K562 (cell line): ENCODE results near the gene BORCS8. TPM values are rescaled to one million over a fixed set of nuclear protein-coding genes. Genes with fewer than 3 reads are reported as not detected.

Experiments used
- ATAC-seq: fragments of 200-7000 bp; cut with Tn5 transposase; 3 replicates; pipeline ENCODE4 v1.9.1; 2020; ENCODE audit warnings: moderate library complexity
- BruUV-seq: library from RNA; stranded (reverse); fragments of 400-500 nt; replicated peaks from 2 replicates; lab custom pipeline; 2021; lab: Mats Ljungman, UMichigan
- CTCF ChIA-PET: fragments of 300-600 bp; formaldehyde crosslinking; extraction: SDS; loops from one replicate; lab custom pipeline; 2021; ENCODE audit warnings: low intra/inter-chr PET ratio; lab: Yijun Ruan, JAX
- POLR2A ChIA-PET: fragments of 300-600, 350-650 bp; sonication (Branson Sonifier 250); formaldehyde crosslinking; extraction: SDS; loops from one replicate; lab custom pipeline; 2021; ENCODE audit warnings: antibody characterized with exemption, inconsistent platforms; lab: Yijun Ruan, JAX
- DNase-seq, 4 experiments: peaks; one replicate each; pipeline versions ENCODE4 v3.0.0 to v3.0.0-alpha.2; 2011 to 2018; ENCODE audit warnings: low spot score in 3 of 4, mixed read lengths in 3 of 4; ENCODE audit errors: extremely low read depth in 1 of 4
- FAIRE-seq: peaks from 2 replicates; lab custom pipeline; 2011; peaks lifted over from hg19 to GRCh38; lab: Jason Lieb, UNC
- H2AFZ ChIP-seq: 2 replicates; pipeline ENCODE4 v1.6.0; 2011; ENCODE audit warnings: low read depth, low read length, control low read depth, inconsistent platforms
- H3K27ac ChIP-seq: fragments of 200-600 bp; 3 replicates; pipeline ENCODE4 v1.8.0; 2011; ENCODE audit warnings: low read depth, mild to moderate bottlenecking, control low read depth, inconsistent platforms, low read length, moderate library complexity, mixed read lengths; ENCODE audit errors: extremely low read depth
- H3K27me3 ChIP-seq, 2 experiments: fragments of 300-600 bp in 1 of 2; 2 replicates in 1 of 2; 3 replicates in 1 of 2; pipeline versions ENCODE4 v1.6.0 to v1.8.0; 2011; ENCODE audit warnings: inconsistent platforms in 2 of 2, low read length in 2 of 2, mild to moderate bottlenecking in 1 of 2, mixed read lengths in 1 of 2, moderate library complexity in 1 of 2; ENCODE audit not compliant: control insufficient read depth in 2 of 2, insufficient read depth in 2 of 2
- H3K36me3 ChIP-seq: fragments of 300-600 bp; 3 replicates; pipeline ENCODE4 v1.8.0; 2011; ENCODE audit warnings: mild to moderate bottlenecking, low read length, inconsistent platforms; ENCODE audit not compliant: control insufficient read depth, insufficient read depth
- H3K4me1 ChIP-seq, 2 experiments: fragments of 200-600 bp in 1 of 2; replicated peaks in 1 of 2; 2 replicates in 1 of 2; 3 replicates in 1 of 2; pipeline versions ENCODE4 v1.5.1 to v1.8.0; 2011; ENCODE audit warnings: inconsistent platforms in 2 of 2, low read length in 2 of 2, mild to moderate bottlenecking in 1 of 2, mixed read lengths in 1 of 2, moderate library complexity in 1 of 2; ENCODE audit not compliant: control insufficient read depth in 2 of 2, insufficient read depth in 2 of 2
- H3K4me2 ChIP-seq: 2 replicates; pipeline ENCODE4 v1.6.1; 2011; ENCODE audit warnings: low read length, control low read depth, inconsistent platforms, mixed read lengths; ENCODE audit not compliant: insufficient read depth
- H3K4me3 ChIP-seq: fragments of 200-600 bp; sonication (generic), shearing (Covaris generic); 2 replicates; pipeline ENCODE4 v1.5.1; 2016; ENCODE audit warnings: control low read depth, inconsistent platforms
- H3K79me2 ChIP-seq: fragments of 200-600 bp; 3 replicates; pipeline ENCODE4 v1.8.0; 2011; ENCODE audit warnings: low read length, inconsistent platforms; ENCODE audit not compliant: control insufficient read depth, insufficient read depth
- H3K9ac ChIP-seq, 2 experiments: 2 replicates each; pipeline versions ENCODE4 v1.6.0 to v1.6.1; 2011; ENCODE audit warnings: low read depth in 2 of 2, low read length in 2 of 2, control low read depth in 1 of 2, inconsistent platforms in 1 of 2, mild to moderate bottlenecking in 1 of 2, mixed read lengths in 1 of 2; ENCODE audit not compliant: insufficient read depth in 1 of 2
- H3K9me1 ChIP-seq: one replicate; pipeline ENCODE4 v1.6.0; 2011; ENCODE audit warnings: inconsistent platforms, mild to moderate bottlenecking, low read length, moderate library complexity; ENCODE audit not compliant: control insufficient read depth, insufficient read depth
- H3K9me3 ChIP-seq: replicated peaks from 2 replicates; pipeline ENCODE4 v1.5.1; 2011; ENCODE audit warnings: low read depth, low read length, inconsistent platforms; ENCODE audit not compliant: control insufficient read depth, insufficient read depth
- H4K20me1 ChIP-seq: replicated peaks from 2 replicates; pipeline ENCODE4 v1.6.1; 2011; ENCODE audit warnings: low read length, inconsistent platforms, mixed read lengths; ENCODE audit not compliant: control insufficient read depth, insufficient read depth
- BCOR ChIP-seq: fragments of 450-650 bp; IDR thresholded peaks from 2 replicates; pipeline ENCODE4 v1.6.1; 2016
- CBX1 ChIP-seq: sonication (generic); IDR thresholded peaks from 2 replicates; pipeline ENCODE4 v1.6.1; 2016; ENCODE audit warnings: antibody characterized with exemption, low read depth, mild to moderate bottlenecking
- DDX20 ChIP-seq: fragments of 450-650 bp; IDR thresholded peaks from 2 replicates; pipeline ENCODE4 v1.6.1; 2016; ENCODE audit warnings: missing genetic modification characterization, low read depth, mild to moderate bottlenecking, missing compliant biosample characterization, moderate library complexity
- KDM1A ChIP-seq, 2 experiments: fragments of 450-650 bp; IDR thresholded peaks; 2 replicates each; pipeline ENCODE4 v1.6.1; 2016; ENCODE audit warnings: mild to moderate bottlenecking in 2 of 2
- PHB ChIP-seq: fragments of 250-450 bp; sonication (Bioruptor Pico); IDR thresholded peaks from 2 replicates; pipeline ENCODE4 v1.5.0; 2021
- PHF20 ChIP-seq: fragments of 450-650 bp; IDR thresholded peaks from 2 replicates; pipeline ENCODE4 v1.6.1; 2018; ENCODE audit not compliant: partially characterized antibody
- RBM25 ChIP-seq: fragments of 200-400 bp; formaldehyde crosslinking; IDR thresholded peaks from 2 replicates; pipeline ENCODE4 v1.6.1; 2018; ENCODE audit warnings: low read length, low read depth, moderate library complexity; ENCODE audit not compliant: severe bottlenecking
- ZNF785 ChIP-seq: fragments of 250-450 bp; sonication (Bioruptor Pico); IDR thresholded peaks from 2 replicates; pipeline ENCODE4 v1.4.0; 2020; ENCODE audit warnings: mild to moderate bottlenecking
- WGBS: fragments of 100-300 bp; shearing (Covaris generic); methylation state at CpG from one replicate; pipeline ENCODE4 v1.1.6; 2016; ENCODE audit warnings: low coverage, mixed read lengths; ENCODE audit not compliant: insufficient coverage; ENCODE audit errors: missing lambda C conversion rate; 5-methylcytosine and 5-hydroxymethylcytosine counted together
- in situ Hi-C: fragments of 300-500 bp; cut with MboI; formaldehyde crosslinking; loops from 4 replicates; pipeline ENCODE4 v1.15.0; 2018; ENCODE audit warnings: inconsistent platforms, mixed read lengths
- intact Hi-C: fragments of 100-400 bp; cut with micrococcal nuclease; formaldehyde crosslinking; loops from 2 replicates; pipeline ENCODE4 v1.14.2; 2022
- polyA plus RNA-seq, 8 experiments: library from polyadenylated mRNA; depleted of rRNA in 4 of 8; stranded (reverse) in 5 of 8; unstranded in 3 of 8; fragments of >200 nt; fragmentation: Nextera tagmentation in 2 of 8; fragmentation: Illumina TruSeq in 1 of 8; extraction: Ambion mirVana in 2 of 8; extraction: Trizol in 1 of 8; gene quantifications; 2 replicates each; pipeline versions ENCODE4 v1.2.1 to v1.2.3, GENCODE V29; 2011 to 2014; ENCODE audit warnings: inconsistent platforms in 1 of 8, missing spikeins in 1 of 8
- total RNA-seq, 7 experiments: library from RNA; depleted of rRNA in 6 of 7; stranded (reverse); fragments of >200 nt in 6 of 7; fragmentation: Illumina TruSeq in 2 of 7; extraction: Trizol in 2 of 7; gene quantifications; 2 replicates each; pipeline versions ENCODE4 v1.2.1 to v1.2.3, GENCODE V29; 2011 to 2021; ENCODE audit warnings: low replicate concordance in 1 of 7

Gene BORCS8
- total and polyA plus RNA-seq, 9 of the 15 experiments (the other 6 are each of a cell fraction or from before 2014, with no cell fraction given) = 4.6 to 33.6 (median 16.3) TPM

- no peak overlapping the region for H3K9ac ChIP-seq
- FAIRE-seq (no peak), DNase-seq (no peak), ATAC-seq (no peak)
- no peak overlapping the region for H3K4me3 ChIP-seq
- H3K4me2 ChIP-seq = no peak overlapping the region
- H3K27ac ChIP-seq = no peak overlapping the region
- H3K27me3 ChIP-seq = peaks cover 9 to 59% of the 10 kb centered on the region in 2 experiments; a peak in 3 of 5 replicates
- H4K20me1 ChIP-seq = peaks cover 4% of the 10 kb centered on the region; the same call in 1 of the 2 replicates
- H3K9me1 ChIP-seq = no peaks in the 10 kb centered on the region
- POLR2A ChIA-PET = no interaction called here
- no peaks in the 10 kb centered on the region for H3K9me3 ChIP-seq
- peaks cover 3 to 25% of the 10 kb centered on the region in 2 experiments; a peak in 4 of 5 replicates for H3K4me1 ChIP-seq
- WGBS = 3% methylated on average over 5 of the region's 5 CpGs
- intact Hi-C loops (no loop called here), in situ Hi-C loops (no loop called here)
- H3K79me2 ChIP-seq = no peaks in the 10 kb centered on the region
- CTCF ChIA-PET = interaction anchor here (0.6 kb wide), 1 partner anchor 172 kb away, joined by 4 read pairs; no protein-coding TSS in a partner anchor
- TF ChIP-seq DDX20 (tag) = no peak
- TF ChIP-seq PHB = no peak
- peak; percentile 88 for TF ChIP-seq BCOR
- TF ChIP-seq KDM1A (IDR thresholded peaks at IDR 0.05) = peak in 1 of 2 experiments; percentile 60; a peak in 1 of 4 replicates
- peak; percentile 30 for TF ChIP-seq PHF20
- TF ChIP-seq CBX1 = 0 out of 2 replicates have a peak, but pooled peaks have one; percentile 25
- TF ChIP-seq ZNF785 (CRISPR knock-in tag) = no peak
- TF ChIP-seq RBM25 = peak; percentile 54
- BruUV-seq = no TSS peak
- no peaks in the 10 kb centered on the region for H3K36me3 ChIP-seq
- no peak overlapping the region for H2AFZ ChIP-seq
Observed at GRCh38 chr19:19226204-19226603, 34.3 kb upstream of the BORCS8 start.
